COLO829 (cell line): ENCODE measurements around the gene C5AR1.
"Not testable (repeated sequence)": the region's sequence is repeated elsewhere in the genome, so short reads cannot be mapped to it uniquely, and the experiment has no call there.

Experiments used
- DNase-seq: peaks from one replicate; pipeline ENCODE4 v3.0.0; 2012; ENCODE audit warnings: low spot score

C5AR1 gene

GRCh38 chr19:47309608-47310007, at the start of gene C5AR1:
C5AR1 (plus strand) TSS chr19:47309861; CDS start chr19:47309896, 35 bp downstream.
- no peak for DNase-seq

DNA sequence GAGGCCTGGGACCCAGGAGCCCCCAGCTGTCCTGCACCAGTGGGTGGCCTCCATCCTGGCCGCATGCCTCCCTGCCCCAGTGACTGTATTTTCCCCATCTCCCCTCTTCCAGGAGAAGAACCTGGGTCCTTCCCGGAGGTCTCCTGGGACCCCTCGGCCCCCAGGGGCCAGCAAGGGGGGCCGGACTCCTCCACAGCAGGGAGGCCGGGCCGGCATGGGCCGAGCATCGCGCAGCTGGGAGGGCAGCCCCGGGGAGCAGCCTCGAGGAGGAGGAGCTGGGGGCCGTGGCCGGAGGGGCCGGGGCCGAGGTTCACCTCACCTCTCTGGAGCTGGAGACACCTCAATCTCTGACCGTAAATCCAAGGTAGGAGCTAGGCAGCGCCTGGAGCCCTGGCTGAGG, 49.2 kb upstream of the C5AR1 start:
- DNase-seq, result no peak

- not testable (repeated sequence) for DNase-seq
These were observed 47.5 kb upstream of the C5AR1 start for GRCh38 chr19:47261946-47262793.

DNA sequence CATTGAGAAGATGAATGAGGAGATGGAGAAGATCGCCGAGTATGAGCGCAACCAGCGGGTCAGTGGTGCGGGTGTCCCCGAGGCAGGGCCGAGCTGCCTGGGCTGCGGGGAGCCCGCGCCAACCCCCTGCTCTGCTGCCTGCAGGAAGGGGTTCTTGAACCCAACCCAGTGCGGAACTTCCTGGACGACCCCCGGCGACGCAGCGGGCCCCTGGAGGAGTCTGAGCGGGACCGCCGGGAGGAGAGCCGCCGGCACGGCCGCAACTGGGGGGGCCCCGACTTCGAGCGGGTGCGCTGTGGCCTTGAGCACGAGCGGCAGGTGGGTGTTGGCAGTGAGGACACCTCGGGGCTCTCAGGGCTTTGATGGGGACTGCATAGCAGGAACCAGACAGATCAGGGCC, 45.0 kb upstream of the C5AR1 start:
- DNase-seq, result no peak

DNA sequence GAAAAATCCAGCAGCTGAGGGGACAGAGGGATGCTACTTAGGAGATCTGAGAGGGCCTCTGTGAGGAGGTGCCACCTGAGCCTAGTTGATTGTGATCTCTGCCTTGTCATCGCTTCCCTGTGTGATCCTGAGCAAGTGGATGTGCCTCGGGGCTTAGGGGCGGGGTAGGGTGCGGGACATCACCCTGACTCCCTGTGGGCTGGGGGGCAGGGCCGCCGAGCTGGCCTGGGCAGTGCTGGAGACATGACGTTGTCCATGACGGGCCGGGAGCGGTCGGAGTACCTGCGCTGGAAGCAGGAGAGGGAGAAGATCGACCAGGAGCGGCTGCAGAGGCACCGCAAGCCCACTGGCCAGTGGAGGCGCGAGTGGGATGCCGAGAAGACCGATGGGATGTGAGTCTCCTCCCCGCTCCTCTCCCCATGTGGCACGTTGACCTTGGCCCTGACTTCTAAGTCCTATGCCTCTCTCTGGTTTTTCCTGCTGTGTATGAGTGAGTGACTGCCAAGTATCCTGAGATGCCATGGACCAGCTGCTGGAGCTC, 43.2 kb upstream of the C5AR1 start:
- no peak for DNase-seq

DNA sequence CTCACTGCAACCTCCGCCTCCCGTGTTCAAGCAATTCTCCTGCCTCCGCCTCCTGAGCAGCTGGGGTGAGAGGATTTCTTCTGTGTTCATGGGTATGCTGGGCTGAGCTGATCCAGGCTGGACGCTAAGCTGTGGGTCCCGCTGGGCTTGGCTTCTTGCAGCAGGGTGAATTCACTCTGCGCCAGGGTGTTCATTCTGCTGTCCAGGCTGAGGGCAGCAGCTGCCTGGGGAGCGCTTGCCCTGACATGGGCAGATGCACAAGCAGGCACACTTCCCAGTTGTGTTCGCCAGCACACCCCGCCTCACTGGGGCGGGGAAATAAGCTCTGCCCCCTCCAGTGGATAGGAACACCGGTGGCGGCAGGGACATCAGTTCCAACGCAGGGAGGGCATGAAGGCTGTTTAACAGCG, 42.3 kb upstream of the C5AR1 start:
- DNase-seq, result no peak

- DNase-seq, result no peak
These were observed 41.6 kb upstream of the C5AR1 start for GRCh38 chr19:47268028-47268427.

- DNase-seq, result no peak
These were observed 40.1 kb upstream of the C5AR1 start for GRCh38 chr19:47269596-47269995.

- DNase-seq, result no peak
These were observed 39.3 kb upstream of the C5AR1 start for GRCh38 chr19:47270408-47270807.

GRCh38 chr19:47271949-47272348, 37.7 kb upstream of the C5AR1 start:
- DNase-seq, result no peak

DNA sequence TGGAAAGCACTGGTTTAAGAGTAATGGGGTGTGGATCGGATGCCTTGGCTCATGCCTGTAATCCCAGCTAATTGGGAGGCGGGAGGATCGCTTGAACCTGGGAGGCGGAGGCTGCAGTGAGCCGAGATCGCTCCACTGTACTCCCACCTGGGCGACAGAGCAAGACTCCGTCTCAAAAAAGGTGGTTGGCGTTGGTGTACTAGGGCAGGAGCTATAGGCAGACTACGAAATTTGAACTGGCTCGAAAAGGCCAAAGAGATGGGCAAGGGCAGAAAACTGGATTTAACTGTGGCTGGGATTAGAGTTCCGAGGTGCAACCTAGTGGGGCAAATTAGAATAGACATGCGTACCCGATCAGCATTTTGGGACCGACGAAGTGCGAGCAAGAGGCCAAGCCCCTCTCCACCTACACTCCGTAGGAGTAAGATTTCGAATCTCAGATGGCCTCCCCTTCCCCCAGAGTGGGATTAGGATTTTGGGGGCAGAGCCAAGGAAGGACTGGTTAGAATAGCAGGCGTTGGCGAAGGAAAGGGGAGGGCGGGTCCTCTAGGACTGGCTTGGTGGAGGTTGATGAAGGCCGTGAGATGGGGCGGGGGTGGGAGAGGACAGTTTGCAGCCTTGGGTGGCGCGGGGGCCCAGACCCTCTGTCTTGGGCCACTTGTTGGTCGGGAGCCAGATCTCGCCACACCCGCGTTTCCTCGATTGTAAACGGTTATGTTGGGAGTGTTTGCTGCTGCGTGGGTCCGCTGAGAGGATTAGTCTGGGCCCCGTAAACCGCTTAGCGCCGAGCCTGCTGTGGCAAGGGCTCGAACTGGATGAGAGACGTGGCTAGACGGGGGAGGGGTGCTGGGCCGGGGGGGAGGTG, 37.0 kb upstream of the C5AR1 start:
- DNase-seq, result no peak

GRCh38 chr19:47273313-47274070, 36.2 kb upstream of the C5AR1 start:
- peak; percentile 78 for DNase-seq

DNA sequence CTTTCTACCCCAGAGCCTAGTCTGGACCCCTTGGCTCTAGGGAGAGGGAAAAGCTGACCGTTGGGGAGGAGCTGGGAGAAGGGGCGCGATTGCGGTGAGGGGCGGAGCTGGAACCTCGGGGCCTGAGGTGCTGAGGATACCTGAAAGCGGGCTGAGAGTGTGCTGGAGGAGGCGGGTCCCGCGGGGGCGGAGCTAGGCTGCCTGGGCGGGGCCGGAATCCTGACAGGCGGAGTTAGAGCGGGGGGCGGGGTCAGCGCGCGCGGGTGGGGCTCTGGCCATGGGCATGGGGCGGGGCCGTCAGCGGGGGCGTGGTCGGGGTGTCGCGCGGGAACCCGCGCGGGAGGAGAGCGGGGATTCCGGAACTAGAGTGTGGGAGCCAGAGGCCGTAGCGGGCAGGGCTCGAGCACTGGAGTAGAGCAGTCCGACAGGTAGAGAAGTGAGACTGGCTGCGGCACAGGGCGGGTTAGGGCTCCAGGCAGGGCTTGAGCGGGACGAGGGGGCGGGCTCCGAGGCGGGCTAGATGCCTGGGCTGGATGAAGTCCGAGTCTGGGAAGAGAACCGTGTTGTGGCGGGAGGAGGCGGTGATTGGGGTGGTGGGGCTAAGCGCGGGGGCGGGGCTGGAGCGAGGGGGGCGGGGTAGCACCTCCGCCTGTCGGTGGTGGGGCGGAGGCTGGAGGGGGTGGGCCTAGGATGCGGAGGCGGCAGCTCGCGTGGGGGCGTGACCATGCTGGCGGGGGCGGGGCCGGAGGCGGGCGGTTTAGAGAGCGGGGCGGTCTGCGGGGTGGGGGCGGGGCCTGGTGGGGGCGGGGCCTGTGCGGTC, 35.4 kb upstream of the C5AR1 start, which contains the start of gene INAFM1:
Gene INAFM1 (plus strand): TSS at position 815 of the 820 bp plus-strand sequence. CDS start 35 bp downstream, outside the sequence.
- DNase-seq, result peak; percentile 83

DNA sequence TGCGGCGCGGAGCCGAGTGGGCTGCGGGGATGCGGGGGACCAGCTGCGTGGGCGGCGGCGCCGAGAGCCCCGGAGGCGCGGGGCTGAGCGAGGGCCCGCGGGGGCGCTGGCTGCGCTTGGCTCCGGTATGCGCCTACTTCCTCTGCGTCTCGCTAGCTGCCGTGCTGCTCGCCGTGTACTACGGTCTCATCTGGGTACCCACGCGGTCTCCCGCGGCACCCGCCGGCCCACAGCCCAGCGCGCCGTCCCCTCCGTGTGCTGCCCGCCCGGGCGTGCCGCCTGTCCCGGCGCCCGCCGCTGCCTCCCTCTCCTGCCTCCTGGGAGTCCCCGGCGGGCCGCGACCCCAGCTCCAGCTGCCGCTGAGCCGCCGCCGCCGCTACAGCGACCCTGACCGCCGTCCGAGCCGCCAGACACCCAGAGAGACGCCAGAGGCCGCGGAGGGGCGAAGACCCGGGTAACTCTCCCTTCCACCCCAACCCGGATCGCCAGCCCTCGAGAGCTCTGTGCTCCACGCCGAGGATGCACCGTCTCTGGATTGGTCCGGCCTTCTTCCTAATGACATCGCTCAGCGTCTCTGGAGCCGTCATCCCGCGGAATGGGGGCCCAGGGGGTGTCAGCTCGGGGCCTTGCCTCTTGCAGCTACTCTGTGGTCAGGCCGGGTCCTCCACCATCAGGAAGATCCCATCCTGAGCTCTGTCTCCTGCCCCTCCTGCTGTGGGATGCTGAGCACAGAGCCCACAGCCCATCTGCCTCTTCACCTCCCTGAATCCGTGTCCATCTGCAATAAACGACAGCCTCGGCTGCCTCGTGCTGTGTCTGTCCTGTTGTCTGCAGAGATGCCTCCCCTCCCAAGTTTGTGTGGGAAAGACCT, 34.5 kb upstream of the C5AR1 start:
- no peak for DNase-seq

DNA sequence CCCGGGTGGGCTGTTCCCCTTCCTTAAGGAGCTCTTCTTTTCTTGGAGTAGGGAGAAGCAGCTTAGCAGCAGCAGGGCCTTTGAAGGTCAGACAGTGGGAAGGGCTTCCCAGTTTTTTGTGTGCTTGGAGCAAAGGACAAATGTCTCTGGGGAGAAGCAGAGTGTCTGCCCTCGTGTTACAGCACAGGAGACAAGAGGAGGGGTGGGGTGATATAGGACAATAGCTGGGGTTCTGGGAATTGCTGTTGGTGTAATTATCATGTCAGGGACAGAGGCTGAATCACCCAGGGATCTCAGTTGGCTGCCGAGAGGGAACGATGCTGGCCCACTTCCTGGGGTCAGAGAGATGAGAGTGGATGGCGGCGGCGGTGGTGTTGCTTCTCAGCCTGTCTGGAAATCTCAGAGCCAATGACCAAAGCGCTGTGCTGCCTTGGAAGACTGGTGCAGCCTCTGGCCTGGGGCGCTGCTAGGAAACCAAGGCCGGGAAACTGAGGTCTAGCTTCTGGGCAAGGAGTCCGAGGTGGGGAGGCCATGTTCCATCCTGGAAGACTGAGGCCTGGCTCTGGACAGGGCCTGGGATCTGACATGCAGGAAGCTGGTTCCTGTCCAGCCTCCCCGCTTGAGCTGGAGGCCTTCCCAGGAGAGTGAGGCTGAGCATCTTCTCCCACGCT, 33.7 kb upstream of the C5AR1 start:
- DNase-seq, result no peak

GRCh38 chr19:47276513-47276912, 33.1 kb upstream of the C5AR1 start:
- DNase-seq, result not testable (repeated sequence)

- DNase-seq, result no peak
These were observed 29.4 kb upstream of the C5AR1 start for GRCh38 chr19:47280183-47280797.

GRCh38 chr19:47283405-47284059, 26.1 kb upstream of the C5AR1 start:
- no peak for DNase-seq
